GM12891 (cell line): Measurements from ENCODE around the gene FAM81B.
"Not testable (repeated sequence)": the region's sequence is repeated elsewhere in the genome, so short reads cannot be mapped to it uniquely, and the experiment has no call there.

Experiments used
- POLR2A ChIP-seq: IDR thresholded peaks from 2 replicates; pipeline ENCODE4 v1.6.1; 2011; ENCODE audit warnings: low read depth, low read length, control low read depth
- TAF1 ChIP-seq: IDR thresholded peaks from 2 replicates; pipeline ENCODE4 v1.6.1; 2011; ENCODE audit warnings: low read depth, low read length, control low read depth

GRCh38 chr5:95391965-95392364 lies 799 bp downstream of the FAM81B start:
- not testable (repeated sequence) for TF ChIP-seq TAF1, POLR2A
